Psoas muscle (tissue), 8 donors: ENCODE measurements around the gene NMT1. TPM values are rescaled to one million over a fixed set of nuclear protein-coding genes. Genes with fewer than 3 reads are reported as not detected.

Experiments used
- ATAC-seq, 4 donors: fragments of 200-7000 bp; cut with Tn5 transposase; one replicate each; pipeline ENCODE4 v1.9.1; 2020; ENCODE audit warnings: moderate library complexity in 3 of 4, mild to moderate bottlenecking in 2 of 4
- DNase-seq, 2 donors: peaks; one replicate each; pipeline ENCODE4 v3.0.0-alpha.2; 2020
- H3K27ac ChIP-seq: fragments of 200-600 bp; one replicate; pipeline ENCODE4 v1.8.0; 2022
- H3K27me3 ChIP-seq, 3 donors: fragments of 200-600 bp in 1 of 3; one replicate each; pipeline versions ENCODE4 v1.6.1 to v1.8.0; 2013 to 2022; ENCODE audit warnings: low read length in 2 of 3, mild to moderate bottlenecking in 2 of 3, moderate library complexity in 1 of 3; ENCODE audit not compliant: insufficient read depth in 3 of 3
- H3K36me3 ChIP-seq, 2 donors: fragments of 200-600 bp in 1 of 2; one replicate each; pipeline versions ENCODE4 v1.6.1 to v1.8.0; 2013 to 2022; ENCODE audit warnings: low read depth in 1 of 2, mild to moderate bottlenecking in 1 of 2, moderate library complexity in 1 of 2; ENCODE audit not compliant: insufficient read depth in 1 of 2
- H3K4me1 ChIP-seq: fragments of 200-600 bp; one replicate; pipeline ENCODE4 v1.8.0; 2022
- H3K4me3 ChIP-seq: fragments of 200-600 bp; one replicate; pipeline ENCODE4 v1.8.0; 2022; ENCODE audit warnings: mild to moderate bottlenecking
- H3K9me3 ChIP-seq: fragments of 200-600 bp; one replicate; pipeline ENCODE4 v1.8.0; 2022
- CTCF ChIP-seq: fragments of 200-600 bp; IDR thresholded peaks from one replicate; pipeline ENCODE4 v1.8.0; 2022; ENCODE audit warnings: antibody characterized with exemption
- WGBS, 3 donors: extraction: QIAGEN DNeasy Blood & Tissue Kit; methylation state at CpG; one replicate each; pipeline versions ENCODE4 v1.1.6 to v1.1.7; 2013; 5-methylcytosine and 5-hydroxymethylcytosine counted together
- intact Hi-C, 2 donors: fragments of 100-400 bp; cut with DNase I; formaldehyde crosslinking; loops; one replicate each; pipeline versions ENCODE4 v1.11.0 to v1.14.2; 2022
- polyA plus RNA-seq, 3 donors: library from polyadenylated mRNA; stranded (reverse); fragments of 200-250 nt; gene quantifications; one replicate each; pipeline ENCODE4 v1.2.3, GENCODE V29; 2013
- total RNA-seq, 4 donors: library from RNA; stranded (reverse); fragmentation: NEBNext Ultra II Directional in 2 of 4; extraction: Animal tissue kit (Norgen Biotek cat#: 25700) in 2 of 4; gene quantifications; one replicate each; pipeline versions ENCODE4 v1.2.1 to v1.2.4, GENCODE V29; 2021 to 2023
- donor health status: healthy with polysubstance abuse.
- donor health status: DM: no; HTN: no; CAD: no; lungs with moderate emphysema.
- donor health status: Bipolar disorder and iron deficiency.
- donor health status: healthy.
- donor health status: DM: yes; HTN: yes; CAD: no.
- donor health status: DM: no; HTN: no; CAD: no.
- donor health status: DM: no; HTN: no; CAD: no.
- donor health status: DM: yes; HTN: yes; CAD: no.

Gene NMT1
- total and polyA plus RNA-seq, 7 donors = 58.0 to 164 (median 79.7) TPM

GRCh38 chr17:45034599-45034998 is 26.5 kb upstream of the NMT1 start:
- no peaks in the 10 kb centered on the region for H3K9me3 ChIP-seq
- peaks cover 0 to 45% of the 10 kb centered on the region in 2 donors for H3K36me3 ChIP-seq
- intact Hi-C loops = no loop called here
- DNase-seq (no peak), ATAC-seq (no peak)
- H3K27me3 ChIP-seq = no peaks in the 10 kb centered on the region
- no peak overlapping the region for H3K27ac ChIP-seq
- H3K4me3 ChIP-seq = no peak overlapping the region
- H3K4me1 ChIP-seq = peaks cover 6% of the 10 kb centered on the region
- WGBS, 3 donors = 94% methylated on average over 14 of the region's 14 CpGs
- no peak for TF ChIP-seq CTCF

GRCh38 chr17:45035848-45036247 is 25.3 kb upstream of the NMT1 start:
- H3K27ac ChIP-seq = no peak overlapping the region
- H3K9me3 ChIP-seq = no peaks in the 10 kb centered on the region
- 82 to 95% (median 90%) methylated on average over 14 of the region's 14 CpGs for WGBS, 3 donors
- peaks cover 12% of the 10 kb centered on the region for H3K4me1 ChIP-seq
- peaks cover 0 to 35% of the 10 kb centered on the region in 2 donors for H3K36me3 ChIP-seq
- no peak overlapping the region for H3K4me3 ChIP-seq
- DNase-seq (no peak), ATAC-seq (no peak)
- no peaks in the 10 kb centered on the region for H3K27me3 ChIP-seq
- no peak for TF ChIP-seq CTCF
- intact Hi-C loops = no loop called here

GRCh38 chr17:45036691-45037090 is 24.4 kb upstream of the NMT1 start:
- Histone ChIP-seq H3K27me3 (no peaks in the 10 kb centered on the region), H3K4me1 (peaks cover 17% of the 10 kb centered on the region), H3K27ac (no peak overlapping the region), H3K36me3 (peaks cover 0 to 26% of the 10 kb centered on the region in 2 donors), H3K9me3 (no peaks in the 10 kb centered on the region), H3K4me3 (no peak overlapping the region)
- TF ChIP-seq CTCF = no peak
- intact Hi-C loops = no loop called here
- 31 to 37% (median 37%) methylated on average over 3 of the region's 3 CpGs for WGBS, 3 donors
- ATAC-seq (no peak), DNase-seq (no peak)

GRCh38 chr17:45038728-45039634 is 22.1 kb upstream of the NMT1 start:
- no peak for ATAC-seq
- no peaks in the 10 kb centered on the region for H3K27me3 ChIP-seq
- H3K4me3 ChIP-seq = no peak overlapping the region
- peaks cover 0 to 6% of the 10 kb centered on the region in 2 donors for H3K36me3 ChIP-seq
- no peaks in the 10 kb centered on the region for H3K9me3 ChIP-seq
- H3K27ac ChIP-seq = no peak overlapping the region
- TF ChIP-seq CTCF = no peak
- peak in 1 of 2 donors; percentile 68 for DNase-seq
- intact Hi-C loops = no loop called here
- peaks cover 29% of the 10 kb centered on the region for H3K4me1 ChIP-seq
- WGBS, 3 donors = 38 to 57% (median 47%) methylated on average over 13 of the region's 13 CpGs
